OCI-M2 (cell line): ENCODE data around the gene SF3B5.
"Not testable (repeated sequence)": the region's sequence is repeated elsewhere in the genome, so short reads cannot be mapped to it uniquely, and the experiment has no call there.

ENCODE experiments used
- DNase-seq: peaks from one replicate; lab custom pipeline; 2025; ENCODE audit not compliant: unreplicated experiment; lab: John Stamatoyannopoulos, UW

The SF3B5 gene

GRCh38 chr6:144106206-144106605, 10.8 kb upstream of the SF3B5 start:
- DNase-seq: no peak

- peak; percentile 49 for DNase-seq
Observed at GRCh38 chr6:144104898-144105487, 9.6 kb upstream of the SF3B5 start.

GRCh38 chr6:144104488-144104887, 9.1 kb upstream of the SF3B5 start:
- no peak for DNase-seq

GRCh38 chr6:144103026-144103563, 7.7 kb upstream of the SF3B5 start:
- no peak for DNase-seq

- DNase-seq: no peak
Observed at GRCh38 chr6:144098993-144099392, 3.6 kb upstream of the SF3B5 start.

GRCh38 chr6:144094731-144095133, 641 bp downstream of the SF3B5 start:
- no peak for DNase-seq

- DNase-seq: no peak
Observed at GRCh38 chr6:144093658-144094057, 1.7 kb downstream of the SF3B5 start.

GRCh38 chr6:144093236-144093635, 2.1 kb downstream of the SF3B5 start:
- DNase-seq: no peak

GRCh38 chr6:144090384-144090783, 5.0 kb downstream of the SF3B5 start:
- DNase-seq: no peak

GRCh38 chr6:144087789-144088426, 7.5 kb downstream of the SF3B5 start:
- DNase-seq: peak; percentile 53

GRCh38 chr6:144086959-144087358, 8.4 kb downstream of the SF3B5 start:
- no peak for DNase-seq

GRCh38 chr6:144083172-144083571, 12.2 kb downstream of the SF3B5 start:
- DNase-seq: no peak

GRCh38 chr6:144082412-144082811, 13.0 kb downstream of the SF3B5 start:
- DNase-seq: not testable (repeated sequence)

- DNase-seq: no peak
Observed at GRCh38 chr6:144077871-144078270, 17.5 kb downstream of the SF3B5 start.

GRCh38 chr6:144075875-144076274, 19.5 kb downstream of the SF3B5 start:
- DNase-seq: no peak

- no peak for DNase-seq
Observed at GRCh38 chr6:144075187-144075586, 20.2 kb downstream of the SF3B5 start.

GRCh38 chr6:144073024-144073423, 22.3 kb downstream of the SF3B5 start:
- no peak for DNase-seq

- DNase-seq: no peak
Observed at GRCh38 chr6:144069506-144069905, 25.9 kb downstream of the SF3B5 start.

- no peak for DNase-seq
Observed at GRCh38 chr6:144068794-144069193, 26.6 kb downstream of the SF3B5 start.

- DNase-seq: no peak
Observed at GRCh38 chr6:144066741-144067484, 28.5 kb downstream of the SF3B5 start.

- no peak for DNase-seq
Observed at GRCh38 chr6:144066255-144066654, 29.1 kb downstream of the SF3B5 start.

- no peak for DNase-seq
Observed at GRCh38 chr6:144065213-144065660, 30.1 kb downstream of the SF3B5 start.
